ENCODE data around the gene SOCS1.

Gene SOCS1

DNA sequence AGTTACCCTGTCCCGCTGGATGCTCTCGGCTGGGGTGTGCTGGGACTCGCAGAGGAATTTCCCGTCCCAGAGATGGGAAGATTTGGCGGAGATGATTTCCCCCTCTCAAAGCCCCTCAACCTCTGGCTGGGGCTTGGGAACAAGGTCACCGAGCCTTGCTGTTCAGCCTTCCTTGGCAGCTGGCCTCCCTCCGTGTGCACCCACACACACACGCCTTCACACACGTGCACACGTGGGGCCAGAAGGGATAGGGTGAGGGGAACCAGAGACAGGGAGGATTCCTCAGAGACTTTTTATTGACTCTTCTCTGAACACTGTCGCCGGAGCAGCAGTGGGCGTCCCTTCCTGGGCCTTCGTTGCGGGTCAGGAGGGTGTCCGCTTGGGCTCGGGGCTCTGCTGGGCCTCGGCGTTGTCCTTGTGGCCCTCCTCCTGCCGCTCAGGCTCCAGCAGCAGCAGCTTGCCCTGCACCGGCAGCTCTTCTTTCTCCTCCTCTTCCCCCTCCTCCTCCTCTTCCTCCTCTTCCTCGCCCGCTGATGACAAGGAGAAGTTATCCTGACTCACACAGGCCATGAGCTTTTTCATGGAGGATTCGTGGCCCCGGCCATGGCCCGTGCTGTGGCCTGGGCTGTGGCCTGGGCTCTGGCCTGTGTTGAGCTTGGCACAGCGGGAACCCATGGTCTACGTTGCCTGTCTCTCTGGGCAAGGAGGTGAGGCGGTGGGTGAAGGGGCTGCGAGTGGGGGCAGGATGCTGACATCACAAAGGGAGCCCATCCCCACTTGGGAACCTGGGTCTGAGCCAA is 17.1 kb upstream of the SOCS1 start, which contains the start of gene PRM3:
Gene PRM3 (minus strand): TSS at position 709 of the 800 bp plus-strand sequence. CDS start 34 bp downstream, at position 675.
- TF ChIP-seq, protein P1, sequence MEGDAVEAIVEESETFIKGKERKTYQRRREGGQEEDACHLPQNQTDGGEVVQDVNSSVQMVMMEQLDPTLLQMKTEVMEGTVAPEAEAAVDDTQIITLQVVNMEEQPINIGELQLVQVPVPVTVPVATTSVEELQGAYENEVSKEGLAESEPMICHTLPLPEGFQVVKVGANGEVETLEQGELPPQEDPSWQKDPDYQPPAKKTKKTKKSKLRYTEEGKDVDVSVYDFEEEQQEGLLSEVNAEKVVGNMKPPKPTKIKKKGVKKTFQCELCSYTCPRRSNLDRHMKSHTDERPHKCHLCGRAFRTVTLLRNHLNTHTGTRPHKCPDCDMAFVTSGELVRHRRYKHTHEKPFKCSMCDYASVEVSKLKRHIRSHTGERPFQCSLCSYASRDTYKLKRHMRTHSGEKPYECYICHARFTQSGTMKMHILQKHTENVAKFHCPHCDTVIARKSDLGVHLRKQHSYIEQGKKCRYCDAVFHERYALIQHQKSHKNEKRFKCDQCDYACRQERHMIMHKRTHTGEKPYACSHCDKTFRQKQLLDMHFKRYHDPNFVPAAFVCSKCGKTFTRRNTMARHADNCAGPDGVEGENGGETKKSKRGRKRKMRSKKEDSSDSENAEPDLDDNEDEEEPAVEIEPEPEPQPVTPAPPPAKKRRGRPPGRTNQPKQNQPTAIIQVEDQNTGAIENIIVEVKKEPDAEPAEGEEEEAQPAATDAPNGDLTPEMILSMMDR (IDR thresholded peaks at IDR 0.05; ENCODE audit: insufficient read depth, low read depth, low read length, missing control alignments): no peak
- DNase-seq (ENCODE audit: low read depth): no peak
- no peak within 1 kb of the TSS for H3K4me3 ChIP-seq (ENCODE audit: low read length)

DNA sequence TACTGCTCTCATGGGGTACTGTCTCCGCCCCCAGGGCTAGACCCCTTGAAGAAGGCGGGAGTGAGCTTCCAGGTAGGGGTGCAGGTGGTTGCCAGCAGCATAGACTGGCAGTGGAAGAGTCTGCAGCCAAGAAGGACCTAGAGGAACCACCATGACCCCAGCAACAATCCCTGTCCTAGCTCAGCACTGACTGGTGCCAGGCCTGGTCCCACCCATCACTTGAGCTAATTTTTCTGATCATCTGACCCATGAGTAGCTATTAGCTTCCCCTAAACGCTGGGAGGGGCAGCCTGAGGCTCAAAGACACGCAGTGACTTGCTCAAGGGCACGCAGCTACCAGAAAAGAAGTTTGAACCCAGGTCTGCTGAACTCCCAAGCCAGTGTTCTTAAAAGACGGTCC is 16.5 kb upstream of the SOCS1 start:
- no peak overlapping the region for H3K4me3 ChIP-seq (ENCODE audit: low read length)
- TF ChIP-seq, protein P1 (IDR thresholded peaks at IDR 0.05; ENCODE audit: insufficient read depth, low read depth, low read length, missing control alignments): no peak
- peak; percentile 47 for DNase-seq (ENCODE audit: low read depth)

DNA sequence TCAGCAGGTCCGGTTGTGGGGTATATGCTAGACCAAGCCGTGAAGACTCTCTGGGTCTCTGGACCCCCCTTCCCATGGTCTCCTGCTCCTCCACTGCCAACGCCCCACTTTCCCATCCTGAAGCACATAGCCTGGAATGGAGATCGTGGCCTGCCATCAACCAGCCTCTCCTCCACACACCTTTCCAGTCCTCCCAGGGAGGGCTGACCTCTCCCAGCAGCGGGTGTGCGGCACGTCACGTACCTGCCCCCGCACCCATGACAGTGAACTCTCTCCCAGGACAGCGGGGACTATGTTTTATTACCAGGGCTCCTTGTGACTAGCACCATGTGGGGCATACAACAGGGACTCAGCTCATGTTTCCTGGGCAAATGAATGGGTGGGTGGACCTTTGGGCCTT is 15.6 kb upstream of the SOCS1 start:
- TF ChIP-seq, protein P1 (IDR thresholded peaks at IDR 0.05; ENCODE audit: insufficient read depth, low read depth, low read length, missing control alignments): no peak
- DNase-seq (ENCODE audit: low read depth): no peak
- H3K4me3 ChIP-seq (ENCODE audit: low read length): no peak overlapping the region

DNA sequence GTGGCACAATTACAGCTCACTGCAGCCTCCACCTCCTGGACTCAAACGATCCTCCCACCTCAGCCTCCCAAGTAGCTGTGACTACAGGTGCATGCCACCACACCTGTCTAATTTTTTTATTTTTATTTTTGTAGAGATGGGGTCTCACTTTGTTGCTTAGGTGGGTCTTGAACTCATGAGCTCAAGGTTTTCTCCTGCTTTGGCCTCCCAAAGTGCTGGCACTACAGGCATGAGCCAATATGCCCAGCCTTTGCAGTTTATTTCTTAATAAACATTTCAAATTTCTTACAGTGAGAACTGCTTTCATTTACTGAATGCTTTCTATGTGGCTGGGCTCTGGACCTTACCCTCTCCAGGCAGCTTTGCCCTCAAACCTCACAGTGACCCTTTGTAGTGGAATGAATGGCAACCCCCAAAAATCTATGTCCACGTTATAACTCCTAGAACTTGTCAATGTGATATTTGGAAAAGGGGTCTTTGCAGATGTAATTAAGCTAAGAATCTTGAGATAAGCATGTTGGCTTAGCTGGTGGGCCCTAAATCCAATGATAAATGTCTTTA is 14.7 kb upstream of the SOCS1 start:
- TF ChIP-seq, protein P1 (IDR thresholded peaks at IDR 0.05; ENCODE audit: insufficient read depth, low read depth, low read length, missing control alignments): no peak
- H3K4me3 ChIP-seq (ENCODE audit: low read length): no peak overlapping the region
- DNase-seq (ENCODE audit: low read depth): no peak

DNA sequence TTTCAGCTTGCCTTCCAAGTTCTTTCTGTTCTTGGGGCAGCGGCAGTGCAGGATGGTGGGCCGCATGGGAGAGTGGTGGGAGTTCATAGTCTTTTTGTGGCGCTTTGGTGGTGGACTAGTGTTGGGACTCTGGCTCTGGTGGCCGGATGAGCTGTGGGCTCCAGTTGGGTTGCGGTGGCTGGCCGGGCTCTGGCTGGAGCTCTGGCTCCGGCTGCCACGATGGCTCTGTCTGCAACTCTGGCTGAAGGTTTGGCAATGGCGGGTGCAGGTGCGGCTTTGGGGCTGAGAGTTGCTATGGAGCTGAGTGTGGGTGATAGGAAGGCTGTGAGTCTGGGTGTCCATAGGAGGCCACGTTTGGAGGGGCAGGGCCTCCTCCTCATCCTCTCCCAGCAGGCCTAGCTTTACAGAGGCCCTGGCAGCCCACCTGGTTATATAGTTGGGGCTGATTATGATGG is 12.9 kb upstream of the SOCS1 start, which contains the start of gene TNP2:
Gene TNP2 (minus strand): TSS at position 405 of the 455 bp plus-strand sequence. CDS start 63 bp downstream, at position 342.
- TF ChIP-seq, protein P1 (IDR thresholded peaks at IDR 0.05; ENCODE audit: insufficient read depth, low read depth, low read length, missing control alignments): no peak
- no peak within 1 kb of the TSS for H3K4me3 ChIP-seq (ENCODE audit: low read length)
- DNase-seq (ENCODE audit: low read depth): no peak

DNA sequence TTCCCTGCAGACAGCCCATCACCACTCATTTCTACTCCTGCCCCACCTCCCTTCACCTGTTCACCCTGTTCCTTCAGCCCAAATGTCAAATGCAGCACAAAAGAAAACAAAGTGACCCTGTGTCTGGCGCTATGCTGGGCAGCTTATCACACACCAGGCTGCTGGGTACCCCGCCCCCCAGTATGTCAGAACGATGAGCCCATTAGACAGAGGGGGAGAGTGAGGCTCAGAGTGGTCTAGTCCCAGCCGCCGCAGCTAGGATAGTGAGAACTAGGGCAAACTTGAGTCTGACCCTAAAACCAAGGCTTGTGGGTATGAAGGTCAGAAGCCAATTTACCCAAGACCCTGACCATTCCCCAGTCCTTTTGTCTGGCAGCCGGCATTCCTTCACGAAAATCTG is 9.1 kb upstream of the SOCS1 start:
- H3K4me3 ChIP-seq (ENCODE audit: low read length): no peak overlapping the region
- DNase-seq (ENCODE audit: low read depth): no peak
- TF ChIP-seq, protein P1 (IDR thresholded peaks at IDR 0.05; ENCODE audit: insufficient read depth, low read depth, low read length, missing control alignments): no peak
